Fibroblast of villous mesenchyme (primary cell): ENCODE data around the gene ASB12. TPM values are rescaled to one million over a fixed set of nuclear protein-coding genes. Genes with fewer than 3 reads are reported as not detected.
"Not testable (repeated sequence)": the region's sequence is repeated elsewhere in the genome, so short reads cannot be mapped to it uniquely, and the experiment has no call there.

ENCODE experiments used
- DNase-seq: peaks from one replicate; pipeline ENCODE4 v3.0.0-alpha.2; 2010; ENCODE audit warnings: low read depth
- H3K4me3 ChIP-seq: 2 replicates; pipeline ENCODE4 v1.5.1; 2011; ENCODE audit warnings: low read depth, mild to moderate bottlenecking, low read length
- CTCF ChIP-seq: IDR thresholded peaks from 2 replicates; pipeline ENCODE4 v1.5.1; 2012; ENCODE audit warnings: low read depth, mild to moderate bottlenecking, low read length; ENCODE audit not compliant: insufficient read depth
- total RNA-seq: library from RNA; depleted of rRNA; stranded (reverse); fragments of >200 nt; gene quantifications from 2 replicates; pipeline ENCODE4 v1.2.3, GENCODE V29; 2012

Gene ASB12
- total RNA-seq: not detected in 2 replicates

GRCh38 chrX:64230123-64230970 lies at the start of gene ASB12:
ASB12 (minus strand) TSS chrX:64230607; CDS start chrX:64225650, 4,957 bp downstream.
- H3K4me3 ChIP-seq: no peak within 1 kb of the TSS
- no peak for DNase-seq
- no peak for TF ChIP-seq CTCF

GRCh38 chrX:64265265-64265664 lies 34.9 kb upstream of the ASB12 start:
- DNase-seq: no peak
- no peak overlapping the region for H3K4me3 ChIP-seq
- TF ChIP-seq CTCF: no peak

GRCh38 chrX:64229154-64229553 lies 1.3 kb downstream of the ASB12 start:
- no peak for TF ChIP-seq CTCF
- DNase-seq: no peak
- no peak overlapping the region for H3K4me3 ChIP-seq

GRCh38 chrX:64218023-64218422 lies 12.4 kb downstream of the ASB12 start:
- no peak for TF ChIP-seq CTCF
- H3K4me3 ChIP-seq: no peak overlapping the region
- DNase-seq: no peak

- not testable (repeated sequence) for H3K4me3 ChIP-seq, DNase-seq
These were observed 16.4 kb downstream of the ASB12 start for GRCh38 chrX:64213989-64214388.

- H3K4me3 ChIP-seq: peak overlapping the region; percentile 64
- peak; percentile 43 for DNase-seq
- TF ChIP-seq CTCF: no peak
These were observed 23.7 kb downstream of the ASB12 start for GRCh38 chrX:64206556-64207162.

- peak overlapping the region; percentile 64 for H3K4me3 ChIP-seq
- peak; percentile 92 for DNase-seq
- peak; percentile 9 for TF ChIP-seq CTCF
These were observed 24.5 kb downstream of the ASB12 start for GRCh38 chrX:64205735-64206501.
